ENCODE data around the gene USP21. TPM values are rescaled to one million over a fixed set of nuclear protein-coding genes. Genes with fewer than 3 reads are reported as not detected.

Gene USP21
- total and polyA plus RNA-seq, 2 of the 13 experiments (the other 11 are each of a cell fraction or from before 2014, with no cell fraction given): 10.1 to 33.1 TPM

DNA sequence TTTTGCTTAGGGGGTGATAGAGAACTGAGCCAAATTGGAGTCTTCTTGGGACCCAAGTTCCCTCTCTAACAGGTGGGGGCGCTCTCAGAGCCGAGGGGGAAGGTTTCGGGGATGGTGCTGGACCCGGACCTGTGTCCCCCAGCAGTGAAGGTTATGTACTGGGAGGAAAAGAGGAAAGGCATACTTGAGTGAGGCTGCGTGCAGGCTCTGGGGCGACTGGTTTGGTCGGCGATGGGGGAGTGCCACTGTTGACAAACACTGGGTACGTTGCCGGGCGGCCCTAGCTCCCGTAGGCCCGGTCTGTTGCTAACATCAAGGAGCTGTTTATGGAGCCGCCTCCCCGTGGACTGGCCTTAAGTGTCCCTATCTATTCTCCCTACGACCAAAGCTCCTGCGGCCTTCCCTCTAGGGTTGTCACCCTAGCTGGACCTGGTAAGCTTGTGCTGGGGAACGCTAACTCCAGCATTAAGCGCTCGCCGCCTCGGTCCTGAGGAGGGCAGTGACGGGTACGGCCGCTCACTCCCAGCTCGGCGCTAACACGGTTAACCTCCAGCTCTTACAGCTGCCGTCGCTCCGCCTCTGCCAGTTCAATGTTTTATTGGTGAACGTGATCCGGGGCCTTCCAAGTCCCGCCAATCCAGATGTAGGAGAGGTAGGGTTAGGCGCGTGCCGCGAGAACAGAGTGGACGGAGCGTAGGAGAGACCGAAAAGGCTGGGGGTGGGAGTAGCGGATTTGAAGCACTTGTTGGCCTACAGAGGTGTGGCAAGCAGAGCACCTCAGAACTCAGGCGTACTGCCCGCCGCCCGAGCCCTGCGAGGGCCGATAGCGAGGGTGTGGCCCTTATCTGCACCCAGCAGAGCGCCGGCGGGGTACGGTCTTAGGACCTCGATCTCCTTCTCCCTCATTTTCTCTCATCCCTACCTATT, 6.7 kb downstream of the USP21 start, which contains the start of gene PPOX (continued):
- TF ChIP-seq ZFP37 (CRISPR knock-in tag; IDR thresholded peaks at IDR 0.05; ENCODE audit: borderline replicate concordance) (peak; percentile 9; the same call in 1 of the 2 replicates), HNF1A (IDR thresholded peaks at IDR 0.05; ENCODE audit: low read depth) (no peak), HNF1A (CRISPR knock-in tag; IDR thresholded peaks at IDR 0.05; ENCODE audit: borderline replicate concordance) (no peak; the same call in 1 of the 2 replicates), ZNF737 (CRISPR knock-in tag; IDR thresholded peaks at IDR 0.05; ENCODE audit: borderline replicate concordance) (no peak), EP300 (IDR thresholded peaks at IDR 0.05; ENCODE audit: low read depth in 2 of 2, low read length in 2 of 2) (0 out of 4 replicates have a peak, but pooled peaks of 1 of the 2 experiments have one; percentile 10), EP300 (CRISPR knock-in tag; IDR thresholded peaks at IDR 0.05; ENCODE audit: borderline replicate concordance) (no peak; the same call in 1 of the 2 replicates), ZBTB7A (CRISPR knock-in tag; IDR thresholded peaks at IDR 0.05) (no peak), ZNF136 (CRISPR knock-in tag; IDR thresholded peaks at IDR 0.05; ENCODE audit: low read depth) (no peak), RBFOX2 (IDR thresholded peaks at IDR 0.05; ENCODE audit: low read depth, low read length) (peak; percentile 67), RARG (CRISPR knock-in tag; IDR thresholded peaks at IDR 0.05; ENCODE audit: low read depth) (no peak), HNRNPL (IDR thresholded peaks at IDR 0.05; ENCODE audit: low read depth, low read length) (no peak), BRD4 (CRISPR knock-in tag; IDR thresholded peaks at IDR 0.05) (0 out of 2 replicates have a peak, but pooled peaks have one; percentile 20), RNF2 (conservative IDR thresholded peaks at IDR 0.05; ENCODE audit: low read depth) (peak; percentile 88)
- TF ChIP-seq, protein P1, sequence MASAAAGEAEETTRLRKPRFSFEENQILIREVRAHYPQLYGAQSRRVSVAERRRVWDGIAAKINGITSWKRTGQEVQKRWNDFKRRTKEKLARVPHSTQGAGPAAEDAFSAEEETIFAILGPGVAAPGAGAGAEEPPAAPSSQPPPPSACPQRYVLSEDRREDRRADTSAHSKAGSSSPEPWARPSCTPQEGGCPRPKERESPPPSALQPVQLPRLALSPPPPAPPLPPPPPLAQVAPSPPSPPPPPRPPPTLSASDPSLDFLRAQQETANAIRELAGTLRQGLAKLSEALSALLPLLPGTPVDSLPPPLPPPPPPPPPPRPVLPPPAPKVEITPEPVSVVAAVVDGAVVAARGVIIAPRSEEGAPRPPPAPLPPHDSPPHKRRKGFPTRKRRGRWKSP (CRISPR knock-in tag; IDR thresholded peaks at IDR 0.05): peak; percentile 90
- TF ChIP-seq, protein P2, sequence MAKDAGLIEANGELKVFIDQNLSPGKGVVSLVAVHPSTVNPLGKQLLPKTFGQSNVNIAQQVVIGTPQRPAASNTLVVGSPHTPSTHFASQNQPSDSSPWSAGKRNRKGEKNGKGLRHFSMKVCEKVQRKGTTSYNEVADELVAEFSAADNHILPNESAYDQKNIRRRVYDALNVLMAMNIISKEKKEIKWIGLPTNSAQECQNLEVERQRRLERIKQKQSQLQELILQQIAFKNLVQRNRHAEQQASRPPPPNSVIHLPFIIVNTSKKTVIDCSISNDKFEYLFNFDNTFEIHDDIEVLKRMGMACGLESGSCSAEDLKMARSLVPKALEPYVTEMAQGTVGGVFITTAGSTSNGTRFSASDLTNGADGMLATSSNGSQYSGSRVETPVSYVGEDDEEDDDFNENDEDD (CRISPR knock-in tag; IDR thresholded peaks at IDR 0.05; ENCODE audit: borderline replicate concordance): peak; percentile 91; the same call in 1 of the 2 replicates
- TF ChIP-seq, protein P3, sequence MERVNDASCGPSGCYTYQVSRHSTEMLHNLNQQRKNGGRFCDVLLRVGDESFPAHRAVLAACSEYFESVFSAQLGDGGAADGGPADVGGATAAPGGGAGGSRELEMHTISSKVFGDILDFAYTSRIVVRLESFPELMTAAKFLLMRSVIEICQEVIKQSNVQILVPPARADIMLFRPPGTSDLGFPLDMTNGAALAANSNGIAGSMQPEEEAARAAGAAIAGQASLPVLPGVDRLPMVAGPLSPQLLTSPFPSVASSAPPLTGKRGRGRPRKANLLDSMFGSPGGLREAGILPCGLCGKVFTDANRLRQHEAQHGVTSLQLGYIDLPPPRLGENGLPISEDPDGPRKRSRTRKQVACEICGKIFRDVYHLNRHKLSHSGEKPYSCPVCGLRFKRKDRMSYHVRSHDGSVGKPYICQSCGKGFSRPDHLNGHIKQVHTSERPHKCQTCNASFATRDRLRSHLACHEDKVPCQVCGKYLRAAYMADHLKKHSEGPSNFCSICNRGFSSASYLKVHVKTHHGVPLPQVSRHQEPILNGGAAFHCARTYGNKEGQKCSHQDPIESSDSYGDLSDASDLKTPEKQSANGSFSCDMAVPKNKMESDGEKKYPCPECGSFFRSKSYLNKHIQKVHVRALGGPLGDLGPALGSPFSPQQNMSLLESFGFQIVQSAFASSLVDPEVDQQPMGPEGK (CRISPR knock-in tag; IDR thresholded peaks at IDR 0.05): 0 out of 2 replicates have a peak, but pooled peaks have one; percentile 8
- TF ChIP-seq, protein P4, sequence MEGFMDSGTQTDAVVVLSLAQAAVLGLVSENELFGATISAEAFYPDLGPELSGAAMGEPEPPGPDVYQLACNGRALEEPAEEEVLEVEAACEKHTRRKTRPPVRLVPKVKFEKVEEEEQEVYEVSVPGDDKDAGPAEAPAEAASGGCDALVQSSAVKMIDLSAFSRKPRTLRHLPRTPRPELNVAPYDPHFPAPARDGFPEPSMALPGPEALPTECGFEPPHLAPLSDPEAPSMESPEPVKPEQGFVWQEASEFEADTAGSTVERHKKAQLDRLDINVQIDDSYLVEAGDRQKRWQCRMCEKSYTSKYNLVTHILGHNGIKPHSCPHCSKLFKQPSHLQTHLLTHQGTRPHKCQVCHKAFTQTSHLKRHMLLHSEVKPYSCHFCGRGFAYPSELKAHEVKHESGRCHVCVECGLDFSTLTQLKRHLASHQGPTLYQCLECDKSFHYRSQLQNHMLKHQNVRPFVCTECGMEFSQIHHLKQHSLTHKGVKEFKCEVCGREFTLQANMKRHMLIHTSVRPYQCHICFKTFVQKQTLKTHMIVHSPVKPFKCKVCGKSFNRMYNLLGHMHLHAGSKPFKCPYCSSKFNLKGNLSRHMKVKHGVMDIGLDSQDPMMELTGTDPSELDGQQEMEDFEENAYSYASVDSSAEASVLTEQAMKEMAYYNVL (CRISPR knock-in tag; IDR thresholded peaks at IDR 0.05; ENCODE audit: borderline replicate concordance): peak; percentile 68; the same call in 1 of the 2 replicates
